ENCODE measurements around the gene ZNF277.

- TF ChIP-seq CTCF (IDR thresholded peaks at IDR 0.05) (no peak), POLR2A (IDR thresholded peaks at IDR 0.05; ENCODE audit: low read depth) (no peak), POLR2AphosphoS5 (IDR thresholded peaks at IDR 0.05) (no peak)
Observed at GRCh38 chr7:112252141-112252540, 45.6 kb downstream of the ZNF277 start.

Data from esophagus muscularis mucosa (tissue), 3 donors.